ENCODE measurements around the gene DISP3.

- TF ChIP-seq CTCF (IDR thresholded peaks at IDR 0.05) (no peak), POLR2A (IDR thresholded peaks at IDR 0.05) (no peak)
These were observed 45.7 kb downstream of the DISP3 start for GRCh38 chr1:11524465-11525150.
